Measurements from ENCODE around the gene TMEM132D. TPM values are rescaled to one million over a fixed set of nuclear protein-coding genes. Genes with fewer than 3 reads are reported as not detected.

The TMEM132D gene
- total and polyA plus RNA-seq, 4 donors = 0.06 to 0.20 (median 0.13) TPM

DNA sequence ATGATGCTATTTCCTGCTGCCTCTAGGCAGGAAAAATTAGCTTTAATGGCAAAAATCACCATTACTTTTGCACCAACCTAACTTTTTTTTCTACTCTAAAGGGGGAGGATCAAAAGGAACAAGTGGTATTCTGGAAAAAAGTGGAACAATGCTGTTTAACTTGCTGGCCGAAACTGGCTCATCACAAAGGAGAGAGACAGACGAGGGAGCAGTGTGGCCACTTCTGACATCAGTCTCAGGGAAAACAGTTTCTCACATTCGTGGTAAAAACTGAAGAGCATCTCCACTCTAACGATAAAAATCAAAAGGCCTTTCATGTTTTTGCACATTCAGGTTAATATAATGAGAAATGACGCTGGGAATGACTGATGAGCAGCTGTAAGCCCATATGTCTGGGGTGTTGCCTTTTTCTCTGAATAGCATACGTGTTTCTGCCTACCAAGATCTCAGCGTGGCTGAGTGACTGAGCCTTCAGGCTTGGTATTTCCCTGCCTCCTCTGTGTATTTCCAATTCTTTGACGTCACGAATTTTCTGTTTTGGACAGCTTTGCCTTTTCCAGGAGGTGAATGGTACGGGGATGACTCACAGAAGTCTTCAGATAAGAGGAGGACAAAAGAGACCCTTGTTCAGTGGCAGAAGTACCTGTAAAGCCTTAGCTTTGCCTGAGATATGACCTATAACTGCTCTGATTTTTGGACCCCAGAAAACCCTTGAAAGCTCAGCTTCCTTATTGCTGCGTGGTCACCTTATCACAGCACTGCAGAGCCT lies 691.8 kb downstream of the TMEM132D start:
- no peaks in the 10 kb centered on the region for H3K27me3 ChIP-seq (ENCODE audit: control insufficient read depth in 3 of 3, insufficient read depth in 3 of 3, low read length in 2 of 3)
- no peaks in the 10 kb centered on the region for H3K36me3 ChIP-seq (ENCODE audit: control insufficient read depth in 4 of 4, insufficient read depth in 4 of 4, low read length in 4 of 4)
- H3K9me3 ChIP-seq (ENCODE audit: control insufficient read depth in 4 of 4, insufficient read depth in 3 of 4, low read length in 3 of 4) = peaks cover 0 to 7% (median under 1%) of the 10 kb centered on the region in 4 donors
- TF ChIP-seq, protein P1, sequence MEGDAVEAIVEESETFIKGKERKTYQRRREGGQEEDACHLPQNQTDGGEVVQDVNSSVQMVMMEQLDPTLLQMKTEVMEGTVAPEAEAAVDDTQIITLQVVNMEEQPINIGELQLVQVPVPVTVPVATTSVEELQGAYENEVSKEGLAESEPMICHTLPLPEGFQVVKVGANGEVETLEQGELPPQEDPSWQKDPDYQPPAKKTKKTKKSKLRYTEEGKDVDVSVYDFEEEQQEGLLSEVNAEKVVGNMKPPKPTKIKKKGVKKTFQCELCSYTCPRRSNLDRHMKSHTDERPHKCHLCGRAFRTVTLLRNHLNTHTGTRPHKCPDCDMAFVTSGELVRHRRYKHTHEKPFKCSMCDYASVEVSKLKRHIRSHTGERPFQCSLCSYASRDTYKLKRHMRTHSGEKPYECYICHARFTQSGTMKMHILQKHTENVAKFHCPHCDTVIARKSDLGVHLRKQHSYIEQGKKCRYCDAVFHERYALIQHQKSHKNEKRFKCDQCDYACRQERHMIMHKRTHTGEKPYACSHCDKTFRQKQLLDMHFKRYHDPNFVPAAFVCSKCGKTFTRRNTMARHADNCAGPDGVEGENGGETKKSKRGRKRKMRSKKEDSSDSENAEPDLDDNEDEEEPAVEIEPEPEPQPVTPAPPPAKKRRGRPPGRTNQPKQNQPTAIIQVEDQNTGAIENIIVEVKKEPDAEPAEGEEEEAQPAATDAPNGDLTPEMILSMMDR (IDR thresholded peaks at IDR 0.05; ENCODE audit: control extremely low read depth, extremely low read depth) = no peak
- H3K9ac ChIP-seq (ENCODE audit: insufficient read depth in 1 of 2, low read length in 2 of 2) = no peak overlapping the region
- H3K27ac ChIP-seq (ENCODE audit: low read depth in 1 of 2, low read length in 1 of 2) = no peak overlapping the region
- H3K4me1 ChIP-seq (ENCODE audit: control insufficient read depth in 5 of 5, insufficient read depth in 5 of 5, low read length in 5 of 5) = no peaks in the 10 kb centered on the region
- 62 to 74% methylated on average over 11 of the region's 11 CpGs for WGBS, 2 donors
- no peak for ATAC-seq (ENCODE audit: insufficient read depth, low FRiP score)
- no peak overlapping the region for H3K4me3 ChIP-seq
- no peak for DNase-seq

DNA sequence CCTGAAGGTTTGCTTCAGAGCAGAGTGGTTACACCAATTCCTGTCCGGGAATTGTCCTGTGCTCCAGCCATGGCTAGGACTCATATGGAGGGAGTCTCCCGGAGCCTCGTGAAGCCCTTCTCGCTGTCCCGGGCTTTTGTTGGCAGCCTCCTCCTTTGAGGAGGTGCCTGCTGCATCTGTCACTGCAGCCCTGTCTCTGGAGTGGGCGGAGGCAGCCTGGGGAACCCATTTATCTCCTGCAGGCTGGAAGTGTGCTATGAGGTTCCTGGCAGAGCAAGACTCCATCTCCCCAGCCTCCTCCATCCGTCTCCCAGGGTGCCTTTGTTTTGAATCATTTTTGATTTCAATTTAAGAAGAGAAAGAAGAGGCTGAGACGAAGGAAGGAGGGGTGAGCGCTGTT lies 695.3 kb downstream of the TMEM132D start:
- TF ChIP-seq, protein P1 (IDR thresholded peaks at IDR 0.05; ENCODE audit: control extremely low read depth, extremely low read depth) = no peak
- ATAC-seq (ENCODE audit: insufficient read depth, low FRiP score) = no peak
- no peak overlapping the region for H3K4me3 ChIP-seq
- no peak overlapping the region for H3K9ac ChIP-seq (ENCODE audit: insufficient read depth in 1 of 2, low read length in 2 of 2)
- H3K9me3 ChIP-seq (ENCODE audit: control insufficient read depth in 4 of 4, insufficient read depth in 3 of 4, low read length in 3 of 4) = peaks cover 0 to 5% (median 0%) of the 10 kb centered on the region in 4 donors
- H3K27me3 ChIP-seq (ENCODE audit: control insufficient read depth in 3 of 3, insufficient read depth in 3 of 3, low read length in 2 of 3) = no peaks in the 10 kb centered on the region
- DNase-seq = no peak
- no peaks in the 10 kb centered on the region for H3K36me3 ChIP-seq (ENCODE audit: control insufficient read depth in 4 of 4, insufficient read depth in 4 of 4, low read length in 4 of 4)
- 68 to 84% methylated on average over 9 of the region's 9 CpGs for WGBS, 2 donors
- no peaks in the 10 kb centered on the region for H3K4me1 ChIP-seq (ENCODE audit: control insufficient read depth in 5 of 5, insufficient read depth in 5 of 5, low read length in 5 of 5)
- no peak overlapping the region for H3K27ac ChIP-seq (ENCODE audit: low read depth in 1 of 2, low read length in 1 of 2)

DNA sequence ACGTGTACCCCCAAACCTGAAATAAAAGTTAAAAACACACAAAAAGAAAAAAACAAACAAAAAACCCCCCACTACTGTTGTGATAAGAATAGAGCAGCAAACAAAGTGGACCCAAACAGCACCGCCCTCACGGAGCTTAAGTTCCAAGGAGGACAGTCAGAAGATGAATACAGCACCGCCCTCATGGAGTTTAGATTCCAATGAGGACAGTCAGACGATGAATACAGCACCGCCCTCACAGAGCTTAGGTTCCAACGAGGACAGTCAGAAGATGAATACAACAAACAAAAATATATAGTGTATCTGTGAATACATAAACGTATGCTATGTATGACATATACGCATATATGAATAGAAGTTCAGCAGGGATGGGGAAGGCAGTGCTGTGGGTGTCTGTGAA lies 696.7 kb downstream of the TMEM132D start:
- H3K27ac ChIP-seq (ENCODE audit: low read depth in 1 of 2, low read length in 1 of 2) = no peak overlapping the region
- TF ChIP-seq, protein P1 (IDR thresholded peaks at IDR 0.05; ENCODE audit: control extremely low read depth, extremely low read depth) = no peak
- 87 to 94% methylated on average over 9 of the region's 9 CpGs for WGBS, 2 donors

More for the DNA sequence above, 696.7 kb downstream of the TMEM132D start:
- Histone ChIP-seq H3K27me3 (ENCODE audit: control insufficient read depth in 3 of 3, insufficient read depth in 3 of 3, low read length in 2 of 3) (no peaks in the 10 kb centered on the region), H3K4me1 (ENCODE audit: control insufficient read depth in 5 of 5, insufficient read depth in 5 of 5, low read length in 5 of 5) (no peaks in the 10 kb centered on the region), H3K9me3 (ENCODE audit: control insufficient read depth in 4 of 4, insufficient read depth in 3 of 4, low read length in 3 of 4) (peaks cover 0 to 8% (median 1%) of the 10 kb centered on the region in 4 donors), H3K4me3 (no peak overlapping the region), H3K9ac (ENCODE audit: insufficient read depth in 1 of 2, low read length in 2 of 2) (no peak overlapping the region), H3K36me3 (ENCODE audit: control insufficient read depth in 4 of 4, insufficient read depth in 4 of 4, low read length in 4 of 4) (no peaks in the 10 kb centered on the region)
- no peak for DNase-seq
- ATAC-seq (ENCODE audit: insufficient read depth, low FRiP score) = no peak
